Adipocyte (in vitro differentiated cells): ENCODE results near the gene SMAD3.
"Not testable (repeated sequence)": the region's sequence is repeated elsewhere in the genome, so short reads cannot be mapped to it uniquely, and the experiment has no call there.

Experiments
- DNase-seq: peaks from one replicate; pipeline ENCODE4 v3.0.0-alpha.2; 2015; ENCODE audit warnings: low read depth
- H3K27me3 ChIP-seq: replicated peaks from 2 replicates; pipeline ENCODE4 v1.7.0; 2013; ENCODE audit warnings: mild to moderate bottlenecking, low read length, moderate library complexity; ENCODE audit not compliant: control insufficient read depth, insufficient read depth
- H3K36me3 ChIP-seq: 2 replicates; pipeline ENCODE4 v1.7.0; 2013; ENCODE audit warnings: low read length, mild to moderate bottlenecking, moderate library complexity; ENCODE audit not compliant: control insufficient read depth, insufficient read depth, severe bottlenecking
- H3K4me1 ChIP-seq: 2 replicates; pipeline ENCODE4 v1.7.0; 2013; ENCODE audit warnings: mild to moderate bottlenecking, low read length, moderate library complexity; ENCODE audit not compliant: control insufficient read depth, insufficient read depth
- H3K4me3 ChIP-seq: 2 replicates; pipeline ENCODE4 v1.7.0; 2013; ENCODE audit warnings: mild to moderate bottlenecking, low read length, moderate library complexity
- H3K9ac ChIP-seq: 2 replicates; pipeline ENCODE4 v1.7.0; 2013; ENCODE audit warnings: mild to moderate bottlenecking, low read length, moderate library complexity
- H3K9me3 ChIP-seq: 2 replicates; pipeline ENCODE4 v1.7.0; 2013; ENCODE audit warnings: mild to moderate bottlenecking, low read length, moderate library complexity; ENCODE audit not compliant: control insufficient read depth

Gene SMAD3

DNA sequence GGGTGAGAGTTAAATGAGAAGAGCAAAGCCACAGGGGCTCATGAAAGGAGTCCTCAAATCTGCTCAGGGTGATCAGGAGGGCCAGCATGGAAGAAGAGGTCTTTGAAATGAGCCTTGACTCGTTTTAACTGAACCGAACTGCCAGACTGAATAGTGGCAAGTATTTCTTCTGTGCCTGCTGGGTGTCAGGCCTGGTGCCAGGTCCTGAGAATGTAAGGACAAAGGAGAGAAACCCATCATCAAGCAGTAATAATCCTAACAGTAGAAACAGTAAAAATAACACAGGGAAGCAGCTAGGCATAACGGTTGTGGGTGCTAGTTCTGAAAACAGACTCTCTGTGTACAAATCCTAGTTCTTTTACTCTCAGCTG is 40.4 kb upstream of the SMAD3 start:
- peak overlapping the region; percentile 64 for H3K9ac ChIP-seq
- peaks cover 42% of the 10 kb centered on the region for H3K4me1 ChIP-seq
- H3K36me3 ChIP-seq = no peaks in the 10 kb centered on the region
- H3K4me3 ChIP-seq = no peak overlapping the region
- H3K9me3 ChIP-seq = no peaks in the 10 kb centered on the region
- DNase-seq = no peak
- H3K27me3 ChIP-seq = no peaks in the 10 kb centered on the region

DNA sequence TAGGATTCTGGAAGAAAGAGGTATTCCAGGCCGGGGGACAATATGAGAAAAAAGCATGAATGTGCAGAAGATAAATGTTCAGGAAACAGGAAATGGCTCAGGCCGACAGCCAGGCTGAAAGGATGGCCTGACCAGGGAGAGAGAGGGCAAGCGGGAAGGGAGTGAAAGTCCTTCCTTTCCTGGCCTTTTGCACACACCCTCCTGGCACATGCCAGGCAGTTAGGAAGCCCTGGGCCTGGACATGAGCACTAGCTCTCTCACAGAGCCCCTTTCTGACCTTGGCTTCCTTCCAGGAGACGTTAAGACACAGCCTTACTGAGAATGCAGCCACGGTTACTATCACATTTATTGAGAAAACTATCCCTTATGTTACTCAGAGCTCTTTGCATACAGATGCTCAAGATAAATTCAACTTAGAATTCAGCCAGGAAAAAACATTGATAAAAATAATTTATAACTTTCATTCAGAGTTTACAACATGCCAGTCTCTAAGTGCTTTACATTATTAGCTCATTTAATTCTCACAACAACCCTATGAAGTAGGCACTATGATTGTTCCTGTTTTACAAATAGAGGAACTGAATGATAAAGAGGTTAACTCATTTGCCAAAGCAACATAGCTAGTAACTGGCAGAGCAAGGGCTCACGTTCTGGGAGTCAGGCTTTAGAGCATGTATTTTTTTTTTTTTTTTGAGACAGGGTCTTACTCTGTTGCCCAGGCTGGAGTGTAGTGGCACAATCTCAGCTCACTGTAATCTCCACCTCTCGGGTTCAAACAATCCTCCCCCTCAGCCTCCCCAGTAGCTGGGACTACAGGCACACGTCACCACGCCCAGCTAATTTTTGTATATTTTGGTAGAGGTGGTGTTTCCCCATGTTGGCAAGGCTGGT is 39.4 kb upstream of the SMAD3 start:
- Histone ChIP-seq H3K4me3 (peak overlapping the region; percentile 1), H3K4me1 (peaks cover 42% of the 10 kb centered on the region), H3K9me3 (no peaks in the 10 kb centered on the region), H3K36me3 (no peaks in the 10 kb centered on the region), H3K27me3 (no peaks in the 10 kb centered on the region), H3K9ac (peak overlapping the region; percentile 64)
- peak; percentile 72 for DNase-seq

DNA sequence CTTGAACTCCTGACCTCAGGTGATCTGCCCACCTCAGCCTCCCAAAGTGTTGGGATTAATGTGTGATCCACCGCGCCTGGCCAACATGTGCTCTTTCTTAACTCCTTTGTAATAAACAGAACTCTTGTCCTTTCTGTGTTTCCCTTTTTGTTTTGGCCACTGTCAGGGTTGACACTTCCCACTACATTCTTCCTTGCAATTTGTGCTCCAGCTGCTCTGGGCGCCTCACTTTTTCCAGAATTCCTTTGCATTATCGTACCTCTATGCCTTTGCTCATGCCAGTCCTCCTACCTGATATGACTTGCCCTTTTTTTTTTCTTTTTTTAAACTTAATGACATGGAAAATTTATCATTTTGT is 38.8 kb upstream of the SMAD3 start:
- H3K27me3 ChIP-seq = no peaks in the 10 kb centered on the region
- peak overlapping the region; percentile 64 for H3K9ac ChIP-seq
- DNase-seq = no peak
- H3K36me3 ChIP-seq = no peaks in the 10 kb centered on the region
- no peaks in the 10 kb centered on the region for H3K9me3 ChIP-seq
- H3K4me3 ChIP-seq = no peak overlapping the region
- H3K4me1 ChIP-seq = peaks cover 42% of the 10 kb centered on the region

DNA sequence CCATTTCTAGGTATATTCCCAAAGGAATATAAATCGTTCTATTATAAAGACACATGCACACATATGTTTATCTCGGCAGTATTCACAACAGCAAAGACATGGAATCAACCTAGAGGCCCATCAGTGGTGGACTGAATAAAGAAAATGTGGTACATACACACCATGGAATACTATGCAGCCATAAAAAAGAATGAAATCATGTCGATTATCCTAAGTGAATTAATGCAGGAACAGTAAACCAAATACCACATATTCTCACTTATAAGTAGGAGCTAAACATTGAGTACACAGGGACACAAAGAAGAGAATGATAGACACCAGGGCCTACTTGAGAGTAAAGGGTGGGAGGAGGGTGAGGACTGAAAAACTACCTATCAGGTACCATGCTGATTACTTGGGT is 37.0 kb upstream of the SMAD3 start:
- H3K4me3 ChIP-seq, H3K9me3 ChIP-seq, H3K27me3 ChIP-seq, H3K36me3 ChIP-seq, DNase-seq, H3K9ac ChIP-seq: not testable (repeated sequence)
- H3K4me1 ChIP-seq = peaks cover 41% of the 10 kb centered on the region

DNA sequence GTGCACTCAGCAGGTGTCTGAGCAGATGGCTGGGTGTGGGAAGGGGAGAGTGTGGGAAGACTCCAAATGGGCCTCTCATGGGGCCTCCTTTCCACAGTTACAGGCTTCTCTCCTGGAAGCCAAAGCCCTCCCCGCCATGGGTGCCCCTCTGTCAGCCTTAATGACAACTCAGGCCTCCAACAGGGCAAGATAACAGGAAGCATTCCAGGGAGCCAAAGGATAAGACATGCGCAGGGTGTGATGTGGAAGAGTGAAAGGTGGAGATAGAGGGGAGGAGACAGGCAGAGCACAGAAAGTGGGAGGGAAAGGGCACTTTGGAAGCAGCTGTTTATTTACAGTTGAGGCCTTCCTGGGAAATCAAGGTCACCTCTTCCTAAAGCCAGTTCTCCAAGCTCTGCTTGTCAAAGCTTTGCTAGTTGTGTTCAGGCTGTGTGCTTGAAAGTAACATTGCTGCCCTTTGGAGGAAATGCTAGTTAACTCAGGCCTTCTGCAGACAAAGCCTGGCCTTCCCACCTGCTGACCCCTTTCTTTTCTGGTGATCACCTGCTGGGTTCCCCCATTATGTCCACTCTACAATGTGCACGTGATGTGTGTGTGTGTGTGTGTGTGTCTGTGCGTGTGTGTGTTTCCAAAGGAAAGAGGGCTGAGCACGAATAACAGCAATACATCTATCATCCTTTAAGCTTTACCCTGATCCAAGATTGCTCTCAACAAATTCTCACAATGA is 35.2 kb upstream of the SMAD3 start:
- no peaks in the 10 kb centered on the region for H3K36me3 ChIP-seq
- no peak overlapping the region for H3K4me3 ChIP-seq
- H3K27me3 ChIP-seq = no peaks in the 10 kb centered on the region
- no peak for DNase-seq
- H3K9me3 ChIP-seq = no peaks in the 10 kb centered on the region
- peaks cover 33% of the 10 kb centered on the region for H3K4me1 ChIP-seq
- H3K9ac ChIP-seq = no peak overlapping the region

DNA sequence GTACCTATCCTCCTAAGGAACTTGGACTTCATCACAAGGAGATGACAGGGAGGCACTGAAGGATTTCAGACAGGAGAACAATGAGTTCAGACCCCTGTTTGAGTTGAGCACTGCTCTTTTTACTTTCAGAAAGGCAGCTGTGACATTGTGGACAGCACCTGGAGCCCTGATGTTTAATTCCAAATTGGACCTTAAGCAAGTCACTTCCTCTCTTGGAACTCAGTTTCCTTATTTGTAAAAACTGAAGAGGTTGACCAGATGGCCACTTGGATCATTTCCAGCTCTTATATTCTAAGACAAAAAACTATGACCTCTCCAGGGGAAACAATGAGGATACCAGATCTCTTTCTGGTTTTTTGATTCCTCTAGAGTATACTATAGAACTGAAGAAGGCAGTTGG is 34.1 kb upstream of the SMAD3 start:
- Histone ChIP-seq H3K36me3 (no peaks in the 10 kb centered on the region), H3K4me3 (no peak overlapping the region), H3K4me1 (peaks cover 22% of the 10 kb centered on the region), H3K9me3 (no peaks in the 10 kb centered on the region), H3K27me3 (no peaks in the 10 kb centered on the region), H3K9ac (no peak overlapping the region)
- no peak for DNase-seq

DNA sequence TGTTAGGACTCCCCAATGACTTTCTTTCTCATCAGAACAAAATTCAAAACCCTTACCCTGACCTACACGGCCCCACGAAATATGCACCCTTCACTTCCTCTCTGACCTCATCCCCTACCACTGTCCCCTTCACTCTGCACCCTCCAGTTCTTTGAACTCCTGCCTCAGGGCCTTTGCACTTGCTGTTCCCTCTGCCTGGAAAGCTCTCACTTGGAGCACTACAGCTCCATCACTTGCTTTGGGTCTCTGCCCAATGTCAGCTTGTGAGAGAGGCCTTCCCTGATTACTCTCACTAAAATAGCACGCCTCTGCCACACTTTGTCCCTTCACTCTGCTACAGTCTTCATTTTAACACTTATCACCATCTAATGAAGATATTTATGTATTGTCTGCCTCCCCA is 32.8 kb upstream of the SMAD3 start:
- H3K27me3 ChIP-seq = no peaks in the 10 kb centered on the region
- no peaks in the 10 kb centered on the region for H3K36me3 ChIP-seq
- H3K9ac ChIP-seq = no peak overlapping the region
- H3K4me1 ChIP-seq = peaks cover 16% of the 10 kb centered on the region
- H3K4me3 ChIP-seq = no peak overlapping the region
- no peak for DNase-seq
- H3K9me3 ChIP-seq = no peaks in the 10 kb centered on the region

DNA sequence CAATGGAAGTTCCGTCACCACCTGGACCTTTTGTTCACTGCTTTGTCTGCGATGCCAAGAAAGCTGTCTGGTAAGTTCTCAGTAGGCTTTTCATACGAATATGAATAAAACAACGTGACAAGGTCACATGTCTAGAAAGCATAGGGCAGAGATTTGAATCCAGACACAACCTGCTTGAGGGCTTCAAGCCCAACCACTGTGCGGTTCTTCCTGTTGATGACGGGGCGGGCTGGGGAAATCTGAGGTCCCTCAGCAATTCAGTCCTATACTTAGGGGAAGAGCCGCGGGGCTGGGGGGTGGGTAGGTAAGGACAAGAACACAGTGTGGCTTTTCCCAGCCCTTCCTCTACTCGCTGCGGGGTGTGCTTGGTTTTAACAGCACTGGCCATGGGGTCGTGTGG is 32.4 kb upstream of the SMAD3 start:
- no peaks in the 10 kb centered on the region for H3K27me3 ChIP-seq
- no peaks in the 10 kb centered on the region for H3K9me3 ChIP-seq
- H3K4me1 ChIP-seq = peaks cover 12% of the 10 kb centered on the region
- peak overlapping the region; percentile 48 for H3K4me3 ChIP-seq
- no peak for DNase-seq
- no peaks in the 10 kb centered on the region for H3K36me3 ChIP-seq
- no peak overlapping the region for H3K9ac ChIP-seq

DNA sequence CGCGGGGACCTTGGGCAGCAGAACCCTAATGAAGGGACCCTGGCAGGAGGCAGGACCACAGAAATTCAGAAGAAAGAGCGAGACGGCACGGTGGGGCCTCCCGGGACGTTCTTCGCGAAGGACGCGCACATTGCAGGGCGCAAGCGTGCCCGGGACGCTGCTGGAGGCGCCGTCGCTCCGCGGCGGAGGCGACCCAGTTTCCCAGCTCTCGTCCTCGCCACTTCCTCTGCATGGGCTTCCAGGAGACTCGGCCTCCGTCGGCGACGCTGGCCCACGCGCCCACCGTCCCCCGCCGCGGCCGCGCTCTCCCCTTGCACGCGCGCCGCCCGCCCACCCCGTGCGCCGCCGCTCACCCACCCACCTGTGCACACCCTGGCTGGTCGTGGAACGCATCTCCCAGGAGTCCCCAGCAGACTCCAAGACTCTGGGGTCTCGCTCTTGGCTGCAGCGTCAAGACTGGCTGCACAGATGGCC is 31.8 kb upstream of the SMAD3 start:
- Histone ChIP-seq H3K27me3 (no peaks in the 10 kb centered on the region), H3K4me3 (peak overlapping the region; percentile 48), H3K36me3 (no peaks in the 10 kb centered on the region), H3K9ac (peak overlapping the region; percentile 58), H3K9me3 (no peaks in the 10 kb centered on the region), H3K4me1 (peaks cover 10% of the 10 kb centered on the region)
- no peak for DNase-seq

DNA sequence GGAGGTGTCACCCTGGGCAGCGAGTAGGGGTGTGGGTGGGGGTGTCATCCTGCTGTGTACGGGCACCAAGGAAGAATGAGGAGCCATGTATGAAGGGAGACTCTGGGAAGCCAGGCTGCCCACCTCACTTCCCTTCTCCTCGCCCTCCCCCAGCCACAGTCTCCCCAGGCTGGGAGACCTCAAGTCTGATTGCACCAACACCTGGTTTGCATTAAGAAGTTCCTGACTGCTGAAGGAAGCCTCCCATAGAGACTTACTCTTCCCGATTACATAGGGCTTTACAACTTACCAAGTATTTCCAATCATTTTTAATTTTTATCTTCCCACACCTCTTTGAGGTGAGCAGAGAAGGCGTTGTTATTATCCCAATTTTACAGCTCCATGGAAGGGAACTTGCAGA is 29.5 kb upstream of the SMAD3 start:
- Histone ChIP-seq H3K9ac (no peak overlapping the region), H3K4me3 (no peak overlapping the region), H3K4me1 (peaks cover 10% of the 10 kb centered on the region), H3K27me3 (no peaks in the 10 kb centered on the region), H3K9me3 (no peaks in the 10 kb centered on the region), H3K36me3 (no peaks in the 10 kb centered on the region)
- DNase-seq = peak; percentile 66

DNA sequence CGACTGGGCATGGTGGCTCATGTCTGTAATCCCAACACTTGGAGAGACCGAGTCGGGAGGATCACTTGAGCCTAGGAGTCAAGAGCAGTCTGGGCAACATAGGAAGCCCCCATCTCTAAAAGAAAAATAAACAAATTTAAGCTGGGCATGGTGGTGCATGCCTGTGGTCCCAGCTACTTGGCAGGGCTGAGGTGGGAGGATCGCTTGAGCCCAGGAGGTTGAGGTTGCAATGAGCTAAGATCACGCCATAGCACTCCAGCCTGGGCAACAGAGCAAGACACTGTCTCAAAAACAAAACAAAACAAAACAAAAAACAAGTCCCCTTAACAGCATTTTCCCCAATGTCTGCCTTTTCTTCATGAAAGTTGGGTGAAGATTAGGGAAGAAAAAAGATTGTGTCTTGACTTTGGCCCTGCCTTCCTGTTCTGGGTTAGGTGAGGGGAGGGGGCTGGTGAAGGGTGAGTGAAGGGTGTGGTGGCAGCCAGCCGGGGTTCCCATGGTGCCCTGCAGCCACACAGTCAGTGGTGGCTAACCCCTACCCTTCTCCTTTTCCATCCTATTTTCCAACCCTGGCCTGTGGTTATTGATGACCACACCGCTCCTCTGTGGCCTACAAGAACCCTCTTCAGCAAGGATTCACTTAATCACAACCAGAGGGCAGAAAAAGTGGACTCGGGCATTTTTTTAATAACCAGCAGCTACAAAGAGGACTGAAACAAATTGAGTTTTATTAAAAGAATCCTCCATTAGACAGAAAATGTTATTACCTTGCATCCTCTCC is 28.4 kb upstream of the SMAD3 start:
- Histone ChIP-seq H3K9ac (no peak overlapping the region), H3K4me1 (peaks cover 18% of the 10 kb centered on the region), H3K27me3 (no peaks in the 10 kb centered on the region)

More for the DNA sequence above, 28.4 kb upstream of the SMAD3 start:
- no peaks in the 10 kb centered on the region for H3K36me3 ChIP-seq
- no peak for DNase-seq
- H3K4me3 ChIP-seq = no peak overlapping the region
- no peaks in the 10 kb centered on the region for H3K9me3 ChIP-seq
